SK-N-SH (cell line): ENCODE data around the gene SLAMF1. TPM values are rescaled to one million over a fixed set of nuclear protein-coding genes. Genes with fewer than 3 reads are reported as not detected.
"Not testable (repeated sequence)": the region's sequence is repeated elsewhere in the genome, so short reads cannot be mapped to it uniquely, and the experiment has no call there.

Source experiments
- CTCF ChIA-PET: fragments of 300-600, 350-600 bp; formaldehyde crosslinking; extraction: SDS; loops from one replicate; lab custom pipeline; 2021; lab: Yijun Ruan, JAX
- POLR2A ChIA-PET: fragments of 350-600 bp; sonication (Branson Sonifier 250); formaldehyde crosslinking; extraction: SDS; loops from one replicate; lab custom pipeline; 2020; ENCODE audit warnings: antibody characterized with exemption, inconsistent platforms; lab: Yijun Ruan, JAX
- DNase-seq: peaks from one replicate; pipeline ENCODE4 v3.0.0; 2012
- H2AFZ ChIP-seq: fragments of 200-600 bp; sonication (generic); 2 replicates; pipeline ENCODE4 v1.8.1; 2016; ENCODE audit warnings: antibody characterized with exemption, mild to moderate bottlenecking, low read depth
- H3F3A ChIP-seq: fragments of 200-600 bp; sonication (generic); replicated peaks from 2 replicates; pipeline ENCODE3; 2016; ENCODE audit warnings: antibody characterized with exemption, mild to moderate bottlenecking; ENCODE audit not compliant: insufficient read depth
- H3K27ac ChIP-seq, 2 experiments: fragments of 200-500 bp in 1 of 2; fragments of 200-600 bp in 1 of 2; sonication (Bioruptor generic) in 1 of 2; sonication (generic), shearing (Covaris generic) in 1 of 2; 2 replicates each; pipeline versions ENCODE4 v1.5.1 to v1.6.1; 2014 to 2016; ENCODE audit warnings: low read depth in 2 of 2, inconsistent platforms in 1 of 2, low read length in 1 of 2, mild to moderate bottlenecking in 1 of 2, mixed read lengths in 1 of 2
- H3K27me3 ChIP-seq: fragments of 200-600 bp; sonication (generic), shearing (Covaris generic); 2 replicates; pipeline ENCODE4 v1.6.1; 2016; ENCODE audit warnings: mixed run types; ENCODE audit not compliant: insufficient read depth
- H3K36me3 ChIP-seq, 2 experiments: fragments of 200-500 bp in 1 of 2; fragments of 200-600 bp in 1 of 2; sonication (Bioruptor generic) in 1 of 2; sonication (generic) in 1 of 2; replicated peaks in 1 of 2; 2 replicates each; pipeline versions ENCODE3 to v1.5.1; 2014 to 2016; ENCODE audit warnings: low read length in 1 of 2, mild to moderate bottlenecking in 1 of 2; ENCODE audit not compliant: insufficient read depth in 2 of 2, control insufficient read depth in 1 of 2
- H3K4me1 ChIP-seq, 2 experiments: fragments of 200-500 bp in 1 of 2; fragments of 200-600 bp in 1 of 2; sonication (Bioruptor generic) in 1 of 2; sonication (generic), shearing (Covaris generic) in 1 of 2; 2 replicates each; pipeline versions ENCODE4 v1.5.1 to v1.6.1; 2014 to 2016; ENCODE audit warnings: low read depth in 1 of 2, low read length in 1 of 2, mixed run types in 1 of 2; ENCODE audit not compliant: insufficient read depth in 2 of 2, control insufficient read depth in 1 of 2
- H3K4me2 ChIP-seq: fragments of 200-600 bp; sonication (generic), shearing (Covaris generic); 2 replicates; pipeline ENCODE4 v1.6.1; 2017; ENCODE audit warnings: mixed run types
- H3K4me3 ChIP-seq, 2 experiments: fragments of 200-500 bp in 1 of 2; fragments of 200-600 bp in 1 of 2; sonication (Bioruptor generic) in 1 of 2; sonication (generic), shearing (Covaris generic) in 1 of 2; 2 replicates each; pipeline versions ENCODE4 v1.5.1 to v1.8.1; 2014 to 2016; ENCODE audit warnings: low read depth in 2 of 2, inconsistent platforms in 1 of 2, low read length in 1 of 2, mild to moderate bottlenecking in 1 of 2, mixed read lengths in 1 of 2, moderate library complexity in 1 of 2
- H3K79me2 ChIP-seq: fragments of 200-600 bp; sonication (generic); 2 replicates; pipeline ENCODE4 v1.8.1; 2017; ENCODE audit warnings: mild to moderate bottlenecking; ENCODE audit not compliant: insufficient read depth
- H3K9ac ChIP-seq: fragments of 200-600 bp; sonication (generic); 2 replicates; pipeline ENCODE4 v1.6.1; 2017; ENCODE audit warnings: mixed run types
- H3K9me2 ChIP-seq: fragments of 200-600 bp; sonication (generic); 2 replicates; pipeline ENCODE4 v1.6.1; 2017; ENCODE audit warnings: mixed run types
- H3K9me3 ChIP-seq: fragments of 200-600 bp; sonication (generic); 2 replicates; pipeline ENCODE4 v1.6.1; 2017; ENCODE audit warnings: mixed run types, mild to moderate bottlenecking, moderate library complexity
- H4K20me1 ChIP-seq: fragments of 200-600 bp; sonication (generic); 2 replicates; pipeline ENCODE4 v1.6.1; 2017; ENCODE audit warnings: mild to moderate bottlenecking, mixed run types; ENCODE audit not compliant: insufficient read depth
- CTCF ChIP-seq: fragments of 200-600 bp; sonication (generic); IDR thresholded peaks from 2 replicates; pipeline ENCODE4 v1.6.1; 2017; ENCODE audit warnings: antibody characterized with exemption, mild to moderate bottlenecking, moderate library complexity
- NFIC ChIP-seq: IDR thresholded peaks from 2 replicates; pipeline ENCODE4 v1.4.0; 2012; ENCODE audit warnings: borderline replicate concordance
- RFX5 ChIP-seq: IDR thresholded peaks from 2 replicates; pipeline ENCODE4 v1.6.1; 2012; ENCODE audit warnings: mild to moderate bottlenecking, improper control_type of control experiment, low read length
- TCF12 ChIP-seq: IDR thresholded peaks from 2 replicates; pipeline ENCODE4 v1.4.0; 2012
- ZBTB33 ChIP-seq: IDR thresholded peaks from 2 replicates; pipeline ENCODE4 v1.4.0; 2012; ENCODE audit warnings: low read depth, borderline replicate concordance
- WGBS: methylation state at CpG from one replicate; pipeline ENCODE4 v1.1.6; 2017; ENCODE audit warnings: low lambda C conversion rate; 5-methylcytosine and 5-hydroxymethylcytosine counted together
- polyA plus RNA-seq, 3 experiments: library from polyadenylated mRNA; depleted of rRNA; stranded (reverse); fragments of >200 nt; gene quantifications; 2 replicates each; pipeline ENCODE4 v1.2.3, GENCODE V29; 2012
- TF ChIP-seq, protein P1 (sequence below): IDR thresholded peaks from 2 replicates; pipeline ENCODE4 v1.4.0; 2012; ENCODE audit warnings: low read depth

SLAMF1 gene
- polyA plus RNA-seq, 1 of the 3 experiments (the other 2 are of a cell fraction) = not detected

DNA sequence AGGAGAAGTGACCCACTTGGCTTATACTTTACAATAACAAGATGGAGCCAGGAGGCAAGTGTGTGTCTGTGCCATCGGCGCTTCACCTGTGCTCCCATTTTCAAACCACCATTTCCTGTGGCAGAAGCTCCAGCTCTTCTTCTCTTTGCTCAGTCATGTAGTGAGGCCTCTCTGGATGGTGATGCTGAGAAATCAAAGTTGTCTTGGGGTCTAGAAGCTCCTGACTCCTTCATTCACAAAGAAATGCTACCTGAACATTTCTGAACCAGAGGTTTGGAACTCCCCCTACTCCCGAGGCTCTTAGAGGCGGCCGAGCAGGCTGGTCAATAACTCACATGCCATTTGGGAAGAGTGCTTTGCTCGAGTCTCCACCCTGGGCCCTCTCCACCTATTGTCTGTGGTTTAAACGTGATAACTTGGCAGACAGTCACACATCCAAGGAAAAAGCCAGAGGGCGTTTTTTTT, 18.0 kb downstream of the SLAMF1 start:
- Histone ChIP-seq H3K4me2 (no peak overlapping the region), H3K27ac (no peak overlapping the region), H3K36me3 (no peaks in the 10 kb centered on the region), H3K9me2 (no peaks in the 10 kb centered on the region), H4K20me1 (no peaks in the 10 kb centered on the region), H3K27me3 (peaks cover 24% of the 10 kb centered on the region), H3K4me3 (no peak overlapping the region), H3K9ac (no peak overlapping the region), H3K4me1 (no peaks in the 10 kb centered on the region), H3K9me3 (no peaks in the 10 kb centered on the region), H3K79me2 (no peaks in the 10 kb centered on the region), H3F3A (no peaks in the 10 kb centered on the region), H2AFZ (no peak overlapping the region)
- POLR2A ChIA-PET = no interaction called here
- TF ChIP-seq, protein P1, sequence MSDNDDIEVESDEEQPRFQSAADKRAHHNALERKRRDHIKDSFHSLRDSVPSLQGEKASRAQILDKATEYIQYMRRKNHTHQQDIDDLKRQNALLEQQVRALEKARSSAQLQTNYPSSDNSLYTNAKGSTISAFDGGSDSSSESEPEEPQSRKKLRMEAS = no peak
- TF ChIP-seq ZBTB33 (no peak), CTCF (no peak), RFX5 (no peak), TCF12 (no peak), NFIC (no peak)
- DNase-seq = no peak
- 10% methylated on average over 8 of the region's 8 CpGs for WGBS
- CTCF ChIA-PET = no interaction called here

- H3K79me2 ChIP-seq, H2AFZ ChIP-seq, H4K20me1 ChIP-seq, H3K9me2 ChIP-seq, H3F3A ChIP-seq, H3K4me2 ChIP-seq, H3K27ac ChIP-seq, H3K4me3 ChIP-seq, H3K4me1 ChIP-seq, POLR2A ChIA-PET, H3K9ac ChIP-seq, H3K36me3 ChIP-seq, DNase-seq, H3K9me3 ChIP-seq: not testable (repeated sequence)
- peaks cover 17% of the 10 kb centered on the region for H3K27me3 ChIP-seq
- 8% methylated on average over 4 of the region's 4 CpGs for WGBS
- CTCF ChIA-PET = interaction anchor here (0.7 kb wide), 1 partner anchor 332 kb away, joined by 3 read pairs; no protein-coding TSS in a partner anchor
Observed at GRCh38 chr1:160627677-160628289, 19.1 kb downstream of the SLAMF1 start.
